Ishikawa (cell line): ENCODE data around the gene EXOC3L4.

ENCODE experiments used
- CEBPB ChIP-seq: IDR thresholded peaks from 2 replicates; pipeline ENCODE4 v1.6.1; 2012
- CREB1 ChIP-seq: IDR thresholded peaks from 2 replicates; pipeline ENCODE4 v1.6.1; 2012; ENCODE audit warnings: low read depth
- EGR1 ChIP-seq: IDR thresholded peaks from 2 replicates; pipeline ENCODE4 v1.6.1; 2012
- EP300 ChIP-seq: IDR thresholded peaks from 2 replicates; pipeline ENCODE4 v1.6.1; 2012; ENCODE audit warnings: borderline replicate concordance
- FOXM1 ChIP-seq: IDR thresholded peaks from 2 replicates; pipeline ENCODE4 v1.6.1; 2012; ENCODE audit warnings: low read depth, borderline replicate concordance
- NFIC ChIP-seq: IDR thresholded peaks from 2 replicates; pipeline ENCODE4 v1.6.1; 2012
- RAD21 ChIP-seq: IDR thresholded peaks from 2 replicates; pipeline ENCODE4 v1.6.1; 2012; ENCODE audit warnings: low read depth
- TAF1 ChIP-seq: IDR thresholded peaks from 2 replicates; pipeline ENCODE4 v1.6.1; 2012; ENCODE audit warnings: low read depth, mild to moderate bottlenecking
- TCF12 ChIP-seq: IDR thresholded peaks from 2 replicates; pipeline ENCODE4 v1.6.1; 2012; ENCODE audit warnings: low read depth
- TEAD4 ChIP-seq: IDR thresholded peaks from 2 replicates; pipeline ENCODE4 v1.6.1; 2012
- YY1 ChIP-seq: IDR thresholded peaks from 2 replicates; pipeline ENCODE4 v1.6.1; 2012; ENCODE audit warnings: low read depth
- ZBTB7A ChIP-seq: IDR thresholded peaks from 2 replicates; pipeline ENCODE4 v1.6.1; 2012; ENCODE audit warnings: low read depth
- TF ChIP-seq, protein P1 (sequence below): IDR thresholded peaks from 2 replicates; pipeline ENCODE4 v1.6.1; 2012
- TF ChIP-seq, protein P2 (sequence below): IDR thresholded peaks from 2 replicates; pipeline ENCODE4 v1.6.1; 2012; ENCODE audit warnings: low read depth, mild to moderate bottlenecking
- TF ChIP-seq, protein P3 (sequence below): IDR thresholded peaks from 2 replicates; pipeline ENCODE4 v1.6.1; 2012

Gene EXOC3L4

DNA sequence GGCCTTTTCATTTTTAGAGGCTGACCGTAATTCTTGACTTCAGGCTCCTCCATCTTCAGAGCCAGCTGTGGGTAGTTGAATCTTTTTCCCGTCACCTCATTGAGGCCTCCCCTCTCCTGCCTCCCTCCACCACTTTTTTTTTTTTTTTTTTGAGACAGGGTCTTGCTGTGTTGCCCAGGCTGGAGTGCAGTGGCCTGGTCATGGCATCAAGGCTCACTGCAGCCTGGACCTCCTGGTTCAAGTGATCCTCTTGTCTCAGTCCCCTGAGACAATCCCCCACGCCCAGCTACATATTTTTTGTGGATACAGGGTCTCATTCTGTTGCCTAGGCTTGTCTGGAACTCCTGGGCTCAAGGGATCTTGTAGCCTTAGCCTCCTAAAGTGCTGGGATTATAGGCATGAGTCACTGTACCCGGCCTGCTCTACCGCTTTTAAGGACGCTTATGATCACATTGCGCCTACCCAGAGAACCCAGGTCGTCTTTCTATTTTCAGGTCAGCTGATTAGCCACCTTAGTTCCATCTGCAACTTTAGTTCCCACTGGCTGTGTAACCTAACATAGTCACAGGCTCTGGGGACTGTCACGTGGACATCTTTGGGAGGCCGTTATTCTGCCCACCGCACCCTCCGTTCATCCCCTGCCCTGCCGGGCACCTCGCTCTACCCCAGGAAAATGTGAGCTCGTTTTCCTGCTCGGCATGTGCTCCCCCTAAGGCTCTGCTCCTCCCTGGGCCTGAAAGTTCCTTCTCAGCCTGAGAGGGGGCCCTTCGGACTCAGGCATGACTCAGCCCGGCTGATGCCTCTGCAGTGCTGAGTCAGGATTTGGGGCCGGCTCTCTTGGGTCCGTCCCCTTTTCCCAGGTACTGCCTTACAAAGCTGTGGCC lies 42.1 kb downstream of the EXOC3L4 start:
- TF ChIP-seq TEAD4 (no peak), EP300 (no peak), CREB1 (no peak), YY1 (no peak), TAF1 (no peak), NFIC (no peak), EGR1 (no peak), TCF12 (no peak), ZBTB7A (no peak)
- TF ChIP-seq, protein P1, sequence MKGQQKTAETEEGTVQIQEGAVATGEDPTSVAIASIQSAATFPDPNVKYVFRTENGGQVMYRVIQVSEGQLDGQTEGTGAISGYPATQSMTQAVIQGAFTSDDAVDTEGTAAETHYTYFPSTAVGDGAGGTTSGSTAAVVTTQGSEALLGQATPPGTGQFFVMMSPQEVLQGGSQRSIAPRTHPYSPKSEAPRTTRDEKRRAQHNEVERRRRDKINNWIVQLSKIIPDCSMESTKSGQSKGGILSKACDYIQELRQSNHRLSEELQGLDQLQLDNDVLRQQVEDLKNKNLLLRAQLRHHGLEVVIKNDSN, result no peak
- TF ChIP-seq, protein P2, sequence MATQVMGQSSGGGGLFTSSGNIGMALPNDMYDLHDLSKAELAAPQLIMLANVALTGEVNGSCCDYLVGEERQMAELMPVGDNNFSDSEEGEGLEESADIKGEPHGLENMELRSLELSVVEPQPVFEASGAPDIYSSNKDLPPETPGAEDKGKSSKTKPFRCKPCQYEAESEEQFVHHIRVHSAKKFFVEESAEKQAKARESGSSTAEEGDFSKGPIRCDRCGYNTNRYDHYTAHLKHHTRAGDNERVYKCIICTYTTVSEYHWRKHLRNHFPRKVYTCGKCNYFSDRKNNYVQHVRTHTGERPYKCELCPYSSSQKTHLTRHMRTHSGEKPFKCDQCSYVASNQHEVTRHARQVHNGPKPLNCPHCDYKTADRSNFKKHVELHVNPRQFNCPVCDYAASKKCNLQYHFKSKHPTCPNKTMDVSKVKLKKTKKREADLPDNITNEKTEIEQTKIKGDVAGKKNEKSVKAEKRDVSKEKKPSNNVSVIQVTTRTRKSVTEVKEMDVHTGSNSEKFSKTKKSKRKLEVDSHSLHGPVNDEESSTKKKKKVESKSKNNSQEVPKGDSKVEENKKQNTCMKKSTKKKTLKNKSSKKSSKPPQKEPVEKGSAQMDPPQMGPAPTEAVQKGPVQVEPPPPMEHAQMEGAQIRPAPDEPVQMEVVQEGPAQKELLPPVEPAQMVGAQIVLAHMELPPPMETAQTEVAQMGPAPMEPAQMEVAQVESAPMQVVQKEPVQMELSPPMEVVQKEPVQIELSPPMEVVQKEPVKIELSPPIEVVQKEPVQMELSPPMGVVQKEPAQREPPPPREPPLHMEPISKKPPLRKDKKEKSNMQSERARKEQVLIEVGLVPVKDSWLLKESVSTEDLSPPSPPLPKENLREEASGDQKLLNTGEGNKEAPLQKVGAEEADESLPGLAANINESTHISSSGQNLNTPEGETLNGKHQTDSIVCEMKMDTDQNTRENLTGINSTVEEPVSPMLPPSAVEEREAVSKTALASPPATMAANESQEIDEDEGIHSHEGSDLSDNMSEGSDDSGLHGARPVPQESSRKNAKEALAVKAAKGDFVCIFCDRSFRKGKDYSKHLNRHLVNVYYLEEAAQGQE, result no peak

DNA sequence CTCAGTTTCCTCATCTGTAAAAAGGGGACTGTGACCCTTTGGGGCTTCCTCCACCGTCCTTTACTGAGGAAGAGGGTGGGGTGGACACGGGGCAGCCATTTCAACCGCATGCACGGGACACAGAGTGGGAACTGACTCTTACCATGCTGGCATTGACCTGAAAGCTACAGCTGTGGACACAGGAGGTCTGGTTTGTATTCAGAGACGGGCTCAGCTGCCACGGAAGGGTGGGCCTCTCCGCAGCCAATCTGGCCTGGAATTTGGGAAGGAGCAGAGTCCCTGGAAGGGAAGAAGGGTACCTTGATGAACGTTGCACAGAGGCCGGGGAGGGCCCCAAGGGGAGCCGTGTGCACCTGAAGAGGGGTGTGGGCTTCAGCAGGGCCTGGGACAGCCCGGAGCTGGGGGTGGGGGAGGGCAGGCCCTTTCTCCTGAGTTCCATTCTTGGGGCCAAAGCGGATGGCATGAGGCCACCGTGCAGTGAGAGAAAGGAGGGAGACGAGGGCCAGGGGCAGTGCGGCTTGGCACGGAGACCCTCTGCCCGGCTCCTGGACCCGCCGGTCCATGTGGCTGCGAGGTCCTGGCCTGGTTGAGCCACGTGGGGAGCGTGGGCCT lies 43.3 kb downstream of the EXOC3L4 start:
- no peak for TF ChIP-seq RAD21
- TF ChIP-seq CREB1, result no peak
- TF ChIP-seq TAF1, result no peak
- no peak for TF ChIP-seq ZBTB7A
- TF ChIP-seq FOXM1, result no peak
- no peak for TF ChIP-seq EP300

DNA sequence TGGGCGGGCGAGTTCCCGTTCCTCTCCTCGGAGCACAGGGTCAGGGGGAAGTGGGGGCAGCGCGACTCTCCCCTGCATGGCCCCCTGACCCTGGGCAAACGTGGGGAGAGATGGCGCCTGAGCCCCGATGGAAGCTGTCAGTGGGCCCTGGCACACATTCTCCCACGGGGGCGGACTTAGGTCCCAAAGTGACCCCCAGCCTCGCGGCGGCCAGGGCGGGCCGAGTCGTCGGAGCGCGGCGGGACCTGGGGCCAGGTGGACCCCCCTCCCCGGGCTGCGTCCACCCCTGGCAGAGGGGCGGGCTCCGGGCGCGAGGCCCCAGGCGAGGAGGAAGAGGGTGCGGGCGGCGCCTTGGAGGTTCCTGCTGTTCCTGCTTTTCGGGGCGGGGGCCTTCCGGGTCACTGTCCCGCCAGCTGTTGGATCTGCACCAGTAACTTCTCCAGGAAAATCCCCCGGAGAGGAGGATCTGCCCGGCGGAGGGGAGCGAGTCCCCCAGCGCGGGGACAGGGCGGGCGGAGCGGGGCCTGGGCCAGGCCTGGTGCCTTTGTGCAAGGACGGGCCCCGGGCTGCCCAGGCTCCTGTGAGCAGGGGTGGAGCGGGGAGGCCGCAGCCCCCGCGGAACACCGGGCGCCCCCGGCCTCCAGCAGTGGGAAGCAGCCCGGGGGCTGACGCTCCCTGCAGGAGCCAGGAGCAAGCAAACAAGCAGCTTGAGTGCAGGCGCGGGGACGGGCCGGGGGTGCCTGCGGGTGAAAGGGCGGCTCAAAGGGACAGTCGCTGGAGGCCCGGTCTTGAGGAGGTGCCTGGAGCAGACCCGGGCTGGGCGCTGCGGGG lies 44.0 kb downstream of the EXOC3L4 start:
- no peak for TF ChIP-seq CREB1
- TF ChIP-seq TCF12, result no peak
- no peak for TF ChIP-seq TEAD4
- TF ChIP-seq FOXM1, result no peak
- no peak for TF ChIP-seq NFIC
- no peak for TF ChIP-seq YY1
- TF ChIP-seq, protein P2, result no peak
- no peak for TF ChIP-seq CEBPB
- TF ChIP-seq EGR1, result no peak
- TF ChIP-seq ZBTB7A, result no peak
- TF ChIP-seq, protein P1, result no peak

DNA sequence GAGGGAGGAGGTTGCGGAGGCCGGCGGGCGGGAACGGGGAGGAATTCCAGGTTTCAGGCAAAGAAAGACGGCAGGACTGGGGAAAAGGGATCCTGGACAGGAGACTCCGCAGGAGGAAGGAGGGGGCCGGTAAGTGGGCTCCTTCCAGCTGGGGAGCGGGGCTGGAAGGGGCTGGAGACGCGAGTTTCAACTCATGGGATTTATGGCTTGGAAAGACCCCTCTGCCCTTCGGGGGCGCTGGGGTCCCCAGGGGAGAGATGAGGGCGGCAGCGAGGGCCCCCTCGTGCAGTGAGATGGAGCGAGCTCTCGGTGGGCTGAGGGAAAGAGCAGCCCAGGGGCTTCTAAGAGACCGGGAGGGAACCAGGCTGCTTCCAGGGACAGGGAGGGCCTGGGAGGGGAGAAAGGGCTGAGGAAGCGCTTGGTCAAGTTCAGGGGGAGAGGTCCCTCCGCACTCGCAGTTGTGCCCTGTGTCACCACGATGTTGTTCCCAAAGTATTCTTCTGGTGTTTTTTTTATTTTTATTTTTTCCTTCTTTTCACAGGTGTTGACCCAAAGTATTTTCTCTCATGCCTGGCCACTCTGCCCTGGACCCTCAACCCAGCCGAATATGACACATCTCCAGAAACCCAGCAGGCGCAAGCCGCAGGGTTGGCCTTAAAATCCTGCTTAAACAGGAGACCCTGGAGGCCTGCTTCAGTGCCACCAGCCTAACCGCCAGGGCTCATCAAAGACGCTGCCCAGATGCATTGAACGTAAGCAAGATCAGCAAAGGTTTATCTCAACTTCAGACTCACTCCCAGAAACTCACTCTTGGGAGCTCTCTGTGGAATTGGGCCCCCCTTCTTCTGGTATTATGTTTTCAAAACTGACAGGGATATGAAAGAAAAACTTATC lies 44.9 kb downstream of the EXOC3L4 start:
- TF ChIP-seq, protein P1, result no peak
- TF ChIP-seq ZBTB7A (no peak), TEAD4 (no peak), CEBPB (no peak), YY1 (no peak), EP300 (no peak), NFIC (no peak), TCF12 (no peak), RAD21 (no peak), CREB1 (no peak), TAF1 (no peak), FOXM1 (no peak), EGR1 (no peak)
- TF ChIP-seq, protein P3, sequence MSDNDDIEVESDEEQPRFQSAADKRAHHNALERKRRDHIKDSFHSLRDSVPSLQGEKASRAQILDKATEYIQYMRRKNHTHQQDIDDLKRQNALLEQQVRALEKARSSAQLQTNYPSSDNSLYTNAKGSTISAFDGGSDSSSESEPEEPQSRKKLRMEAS, result no peak
- TF ChIP-seq, protein P2, result no peak
